Measurements from ENCODE around the gene ANKIB1. TPM values are rescaled to one million over a fixed set of nuclear protein-coding genes. Genes with fewer than 3 reads are reported as not detected.

ANKIB1 gene
- total and polyA plus RNA-seq, 4 donors = 3.9 to 14.8 (median 8.4) TPM

DNA sequence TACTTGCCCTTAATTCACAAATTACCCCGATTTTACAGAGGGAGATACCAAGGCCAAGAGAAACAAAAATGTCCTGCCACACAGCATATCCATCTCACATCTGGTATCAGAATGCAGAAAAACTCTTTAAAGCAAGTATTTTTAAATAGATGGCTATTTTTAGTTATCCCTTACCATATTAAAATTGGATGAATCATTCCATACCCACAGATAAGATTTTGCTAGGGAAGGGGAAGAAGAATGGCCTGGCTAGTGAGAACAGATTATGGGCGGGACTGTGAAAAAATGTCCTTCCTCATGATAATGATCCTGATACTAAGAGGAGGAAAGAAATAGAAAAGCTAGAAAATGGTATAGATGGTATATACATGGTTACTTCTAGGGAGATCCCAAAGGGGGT lies 121.0 kb downstream of the ANKIB1 start:
- H3K27ac ChIP-seq (ENCODE audit: low read depth in 1 of 2, low read length in 2 of 2) = no peak overlapping the region
- no peak for DNase-seq (ENCODE audit: low spot score)
- no peak overlapping the region for H3K4me3 ChIP-seq (ENCODE audit: low read depth in 1 of 3, low read length in 3 of 3)
- 90% methylated on average over 2 of the region's 2 CpGs for WGBS
- no peak overlapping the region for H3K9ac ChIP-seq (ENCODE audit: low read depth in 1 of 2, low read length in 2 of 2)
- no peaks in the 10 kb centered on the region for H3K4me1 ChIP-seq (ENCODE audit: control insufficient read depth in 4 of 4, insufficient read depth in 4 of 4, low read length in 3 of 4)
- peaks cover 0 to 7% (median 3%) of the 10 kb centered on the region in 4 donors for H3K36me3 ChIP-seq (ENCODE audit: control insufficient read depth in 4 of 4, insufficient read depth in 3 of 4, low read depth in 1 of 4, low read length in 3 of 4)
- TF ChIP-seq FOXA1 (IDR thresholded peaks at IDR 0.05) (no peak), EGR1 (IDR thresholded peaks at IDR 0.05; ENCODE audit: low read depth in 2 of 2) (no peak), YY1 (IDR thresholded peaks at IDR 0.05) (no peak), JUND (IDR thresholded peaks at IDR 0.05) (no peak), TAF1 (conservative IDR thresholded peaks at IDR 0.05) (no peak), SP1 (IDR thresholded peaks at IDR 0.05) (no peak), HNF4G (IDR thresholded peaks at IDR 0.05) (no peak)
- TF ChIP-seq, protein P1, sequence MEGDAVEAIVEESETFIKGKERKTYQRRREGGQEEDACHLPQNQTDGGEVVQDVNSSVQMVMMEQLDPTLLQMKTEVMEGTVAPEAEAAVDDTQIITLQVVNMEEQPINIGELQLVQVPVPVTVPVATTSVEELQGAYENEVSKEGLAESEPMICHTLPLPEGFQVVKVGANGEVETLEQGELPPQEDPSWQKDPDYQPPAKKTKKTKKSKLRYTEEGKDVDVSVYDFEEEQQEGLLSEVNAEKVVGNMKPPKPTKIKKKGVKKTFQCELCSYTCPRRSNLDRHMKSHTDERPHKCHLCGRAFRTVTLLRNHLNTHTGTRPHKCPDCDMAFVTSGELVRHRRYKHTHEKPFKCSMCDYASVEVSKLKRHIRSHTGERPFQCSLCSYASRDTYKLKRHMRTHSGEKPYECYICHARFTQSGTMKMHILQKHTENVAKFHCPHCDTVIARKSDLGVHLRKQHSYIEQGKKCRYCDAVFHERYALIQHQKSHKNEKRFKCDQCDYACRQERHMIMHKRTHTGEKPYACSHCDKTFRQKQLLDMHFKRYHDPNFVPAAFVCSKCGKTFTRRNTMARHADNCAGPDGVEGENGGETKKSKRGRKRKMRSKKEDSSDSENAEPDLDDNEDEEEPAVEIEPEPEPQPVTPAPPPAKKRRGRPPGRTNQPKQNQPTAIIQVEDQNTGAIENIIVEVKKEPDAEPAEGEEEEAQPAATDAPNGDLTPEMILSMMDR (IDR thresholded peaks at IDR 0.05; ENCODE audit: low read depth, low read length, missing input control) = no peak
- TF ChIP-seq, protein P2, sequence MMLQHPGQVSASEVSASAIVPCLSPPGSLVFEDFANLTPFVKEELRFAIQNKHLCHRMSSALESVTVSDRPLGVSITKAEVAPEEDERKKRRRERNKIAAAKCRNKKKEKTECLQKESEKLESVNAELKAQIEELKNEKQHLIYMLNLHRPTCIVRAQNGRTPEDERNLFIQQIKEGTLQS (IDR thresholded peaks at IDR 0.05) = no peak
- TF ChIP-seq, protein P3, sequence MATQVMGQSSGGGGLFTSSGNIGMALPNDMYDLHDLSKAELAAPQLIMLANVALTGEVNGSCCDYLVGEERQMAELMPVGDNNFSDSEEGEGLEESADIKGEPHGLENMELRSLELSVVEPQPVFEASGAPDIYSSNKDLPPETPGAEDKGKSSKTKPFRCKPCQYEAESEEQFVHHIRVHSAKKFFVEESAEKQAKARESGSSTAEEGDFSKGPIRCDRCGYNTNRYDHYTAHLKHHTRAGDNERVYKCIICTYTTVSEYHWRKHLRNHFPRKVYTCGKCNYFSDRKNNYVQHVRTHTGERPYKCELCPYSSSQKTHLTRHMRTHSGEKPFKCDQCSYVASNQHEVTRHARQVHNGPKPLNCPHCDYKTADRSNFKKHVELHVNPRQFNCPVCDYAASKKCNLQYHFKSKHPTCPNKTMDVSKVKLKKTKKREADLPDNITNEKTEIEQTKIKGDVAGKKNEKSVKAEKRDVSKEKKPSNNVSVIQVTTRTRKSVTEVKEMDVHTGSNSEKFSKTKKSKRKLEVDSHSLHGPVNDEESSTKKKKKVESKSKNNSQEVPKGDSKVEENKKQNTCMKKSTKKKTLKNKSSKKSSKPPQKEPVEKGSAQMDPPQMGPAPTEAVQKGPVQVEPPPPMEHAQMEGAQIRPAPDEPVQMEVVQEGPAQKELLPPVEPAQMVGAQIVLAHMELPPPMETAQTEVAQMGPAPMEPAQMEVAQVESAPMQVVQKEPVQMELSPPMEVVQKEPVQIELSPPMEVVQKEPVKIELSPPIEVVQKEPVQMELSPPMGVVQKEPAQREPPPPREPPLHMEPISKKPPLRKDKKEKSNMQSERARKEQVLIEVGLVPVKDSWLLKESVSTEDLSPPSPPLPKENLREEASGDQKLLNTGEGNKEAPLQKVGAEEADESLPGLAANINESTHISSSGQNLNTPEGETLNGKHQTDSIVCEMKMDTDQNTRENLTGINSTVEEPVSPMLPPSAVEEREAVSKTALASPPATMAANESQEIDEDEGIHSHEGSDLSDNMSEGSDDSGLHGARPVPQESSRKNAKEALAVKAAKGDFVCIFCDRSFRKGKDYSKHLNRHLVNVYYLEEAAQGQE (IDR thresholded peaks at IDR 0.05) = no peak
- H3K27me3 ChIP-seq (ENCODE audit: control insufficient read depth in 4 of 4, insufficient read depth in 4 of 4, low read length in 3 of 4) = no peaks in the 10 kb centered on the region
- no peaks in the 10 kb centered on the region for H3K9me3 ChIP-seq (ENCODE audit: control insufficient read depth in 4 of 4, low read length in 3 of 4)

DNA sequence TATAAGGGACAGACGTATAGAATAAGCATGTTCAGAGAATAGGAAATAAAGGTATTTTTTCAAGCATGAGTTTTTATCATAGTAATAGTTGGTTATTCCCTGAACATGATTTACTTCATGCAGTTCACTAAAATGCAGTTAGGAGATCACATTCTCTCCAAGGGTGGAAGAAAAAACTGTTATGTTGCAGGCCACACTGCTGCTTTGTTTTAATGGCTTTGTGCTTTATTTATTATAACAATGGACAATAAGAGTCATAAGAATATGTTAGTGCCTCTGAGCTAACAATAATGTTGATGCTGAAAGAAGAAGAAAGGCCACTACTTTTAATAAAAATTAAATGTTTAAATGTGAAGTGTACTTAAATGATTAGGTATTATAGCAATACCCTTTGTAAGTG lies 123.0 kb downstream of the ANKIB1 start:
- no peaks in the 10 kb centered on the region for H3K27me3 ChIP-seq (ENCODE audit: control insufficient read depth in 4 of 4, insufficient read depth in 4 of 4, low read length in 3 of 4)
- no peak for TF ChIP-seq YY1 (IDR thresholded peaks at IDR 0.05)
- TF ChIP-seq, protein P2 (IDR thresholded peaks at IDR 0.05) = no peak
- TF ChIP-seq RXRA (IDR thresholded peaks at IDR 0.05) = no peak
- TF ChIP-seq FOXA1 (IDR thresholded peaks at IDR 0.05) = no peak
- TF ChIP-seq HNF4G (IDR thresholded peaks at IDR 0.05) = no peak
- TF ChIP-seq HNF4A (conservative IDR thresholded peaks at IDR 0.05) = no peak
- TF ChIP-seq JUND (IDR thresholded peaks at IDR 0.05) = no peak
- TF ChIP-seq, protein P4, sequence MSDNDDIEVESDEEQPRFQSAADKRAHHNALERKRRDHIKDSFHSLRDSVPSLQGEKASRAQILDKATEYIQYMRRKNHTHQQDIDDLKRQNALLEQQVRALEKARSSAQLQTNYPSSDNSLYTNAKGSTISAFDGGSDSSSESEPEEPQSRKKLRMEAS (IDR thresholded peaks at IDR 0.05) = no peak
- TF ChIP-seq TAF1 (conservative IDR thresholded peaks at IDR 0.05) = no peak
- no peak for TF ChIP-seq GABPA (IDR thresholded peaks at IDR 0.05 in 1 of 2, conservative IDR thresholded peaks at IDR 0.05 in 1 of 2)
- no peak for TF ChIP-seq EGR1 (IDR thresholded peaks at IDR 0.05; ENCODE audit: low read depth in 2 of 2)
- TF ChIP-seq FOXA2 (IDR thresholded peaks at IDR 0.05) = no peak

More for the DNA sequence above, 123.0 kb downstream of the ANKIB1 start:
- Histone ChIP-seq H3K9ac (ENCODE audit: low read depth in 1 of 2, low read length in 2 of 2) (no peak overlapping the region), H3K4me3 (ENCODE audit: low read depth in 1 of 3, low read length in 3 of 3) (no peak overlapping the region), H3K4me1 (ENCODE audit: control insufficient read depth in 4 of 4, insufficient read depth in 4 of 4, low read length in 3 of 4) (peaks cover 0 to 1% (median 0%) of the 10 kb centered on the region in 4 donors), H3K27ac (ENCODE audit: low read depth in 1 of 2, low read length in 2 of 2) (no peak overlapping the region), H3K36me3 (ENCODE audit: control insufficient read depth in 4 of 4, insufficient read depth in 3 of 4, low read depth in 1 of 4, low read length in 3 of 4) (peaks cover 0 to 7% (median 3%) of the 10 kb centered on the region in 4 donors), H3K9me3 (ENCODE audit: control insufficient read depth in 4 of 4, low read length in 3 of 4) (no peaks in the 10 kb centered on the region)
- WGBS = 94% methylated on average over 1 of the region's 1 CpG
- DNase-seq (ENCODE audit: low spot score) = no peak
